A549 (cell line): ENCODE measurements around the gene SLC24A3. TPM values are rescaled to one million over a fixed set of nuclear protein-coding genes. Genes with fewer than 3 reads are reported as not detected.

Experiments
- ATAC-seq, 2 experiments: fragments of 200-7000 bp in 1 of 2; fragments of >200 bp in 1 of 2; cut with Nextera tagmentation in 1 of 2; cut with Tn5 transposase in 1 of 2; 3 replicates each; pipeline versions ENCODE4 v1.8.0 to v1.9.1; 2018 to 2020; ENCODE audit warnings: mild to moderate bottlenecking in 1 of 2, moderate library complexity in 1 of 2
- CTCF ChIA-PET: fragments of 300-600 bp; sonication (Branson Sonifier 250); formaldehyde crosslinking; extraction: SDS; loops from one replicate; lab custom pipeline; 2021; ENCODE audit warnings: antibody characterized with exemption, inconsistent platforms; lab: Yijun Ruan, JAX
- POLR2A ChIA-PET: fragments of 350-600 bp; formaldehyde crosslinking; extraction: SDS; loops from one replicate; lab custom pipeline; 2021; ENCODE audit warnings: antibody characterized with exemption, inconsistent platforms; lab: Yijun Ruan, JAX
- DNase-seq, 2 experiments: peaks; one replicate each; pipeline versions ENCODE4 v3.0.0 to v3.0.0-alpha.2; 2011 to 2016; ENCODE audit warnings: low read depth in 1 of 2, low spot score in 1 of 2
- FAIRE-seq: peaks from 2 replicates; lab custom pipeline; 2011; peaks lifted over from hg19 to GRCh38; lab: Jason Lieb, UNC
- H3K27ac ChIP-seq, 2 experiments: fragments of >200 bp; sonication (Bioruptor Twin); formaldehyde crosslinking; 3 replicates each; pipeline ENCODE4 v1.5.1; 2016 to 2017
- H3K4me1 ChIP-seq: fragments of >200 bp; sonication (Bioruptor Twin); formaldehyde crosslinking; 3 replicates; pipeline ENCODE4 v1.6.1; 2016
- H3K4me2 ChIP-seq: fragments of >200 bp; sonication (Bioruptor Twin); formaldehyde crosslinking; 3 replicates; pipeline ENCODE4 v1.6.1; 2016
- H3K4me3 ChIP-seq: fragments of >200 bp; sonication (Bioruptor Twin); formaldehyde crosslinking; 3 replicates; pipeline ENCODE4 v1.5.1; 2016
- H3K9me3 ChIP-seq: fragments of >200 bp; sonication (Bioruptor Twin); formaldehyde crosslinking; 3 replicates; pipeline ENCODE4 v1.6.1; 2016
- CBX8 ChIP-seq: fragments of 200-600 bp; sonication (generic); IDR thresholded peaks from 2 replicates; pipeline ENCODE4 v1.6.1; 2016
- CEBPB ChIP-seq, 2 experiments: fragments of >200 bp in 1 of 2; sonication (Bioruptor Twin) in 1 of 2; formaldehyde crosslinking in 1 of 2; IDR thresholded peaks; 2 replicates each; pipeline ENCODE4 v1.6.1; 2012 to 2016
- CHD4 ChIP-seq: fragments of 200-600 bp; sonication (generic); IDR thresholded peaks from 2 replicates; pipeline ENCODE4 v1.6.1; 2016; ENCODE audit warnings: antibody characterized with exemption, mild to moderate bottlenecking, borderline replicate concordance
- EHF ChIP-seq: fragments of 250-450 bp; sonication (Bioruptor Pico); IDR thresholded peaks from 2 replicates; pipeline ENCODE4 v1.5.0; 2020; ENCODE audit warnings: mild to moderate bottlenecking
- EHMT2 ChIP-seq: fragments of 200-600 bp; sonication (generic); IDR thresholded peaks from 2 replicates; pipeline ENCODE4 v1.6.1; 2016; ENCODE audit warnings: antibody characterized with exemption, low read depth, mild to moderate bottlenecking, moderate library complexity
- EP300 ChIP-seq, 2 experiments: fragments of >200 bp; sonication (Bioruptor Twin); formaldehyde crosslinking; IDR thresholded peaks; 2 replicates in 1 of 2; 3 replicates in 1 of 2; pipeline ENCODE4 v1.6.1; 2016 to 2017
- GATA3 ChIP-seq: IDR thresholded peaks from 2 replicates; pipeline ENCODE4 v1.6.1; 2012; ENCODE audit warnings: borderline replicate concordance
- HEYL ChIP-seq: fragments of 250-450 bp; sonication (Bioruptor Pico); IDR thresholded peaks from 2 replicates; pipeline ENCODE4 v1.8.0; 2021; ENCODE audit warnings: mild to moderate bottlenecking, moderate library complexity
- HOXA7 ChIP-seq: fragments of 250-450 bp; sonication (Bioruptor Pico); IDR thresholded peaks from 2 replicates; pipeline ENCODE4 v1.5.0; 2020; ENCODE audit warnings: mild to moderate bottlenecking, moderate library complexity
- JUNB ChIP-seq: fragments of >200 bp; sonication (Bioruptor Twin); formaldehyde crosslinking; IDR thresholded peaks from 2 replicates; pipeline ENCODE4 v1.6.1; 2016
- KDM5A ChIP-seq: fragments of 200-600 bp; sonication (generic); IDR thresholded peaks from 2 replicates; pipeline ENCODE4 v1.6.1; 2016; ENCODE audit warnings: antibody characterized with exemption, mild to moderate bottlenecking
- MAFK ChIP-seq: fragments of 450-650 bp; IDR thresholded peaks from 2 replicates; pipeline ENCODE4 v1.6.1; 2014; ENCODE audit not compliant: partially characterized antibody
- MYC ChIP-seq: IDR thresholded peaks from 2 replicates; pipeline ENCODE4 v1.6.1; 2012; ENCODE audit warnings: mild to moderate bottlenecking, inconsistent platforms, low read length, improper control_type of control experiment, borderline replicate concordance
- NFE2L2 ChIP-seq: fragments of 150-350 bp; conservative IDR thresholded peaks from 2 replicates; pipeline ENCODE4 v1.6.1; 2014; ENCODE audit warnings: low read length
- NR3C1 ChIP-seq: fragments of >200 bp; sonication (Bioruptor Twin); formaldehyde crosslinking; IDR thresholded peaks from 3 replicates; pipeline ENCODE4 v1.6.1; 2017
- PBX3 ChIP-seq: IDR thresholded peaks from 2 replicates; pipeline ENCODE4 v1.6.1; 2012
- POLR2AphosphoS2 ChIP-seq: conservative IDR thresholded peaks from 2 replicates; pipeline ENCODE4 v1.6.1; 2012; ENCODE audit warnings: low read length, improper control_type of control experiment, inconsistent platforms
- REST ChIP-seq: fragments of 200-600 bp; sonication (generic); IDR thresholded peaks from 2 replicates; pipeline ENCODE4 v1.6.1; 2016; ENCODE audit warnings: antibody characterized with exemption, mild to moderate bottlenecking, moderate library complexity
- RFX5 ChIP-seq: fragments of 450-650 bp; IDR thresholded peaks from 2 replicates; pipeline ENCODE4 v1.7.1; 2014; ENCODE audit warnings: antibody characterized with exemption, mild to moderate bottlenecking, moderate library complexity
- TFCP2L1 ChIP-seq: fragments of 250-450 bp; sonication (Bioruptor Pico); IDR thresholded peaks from 2 replicates; pipeline ENCODE4 v1.5.0; 2021; ENCODE audit warnings: mild to moderate bottlenecking
- TP53 ChIP-seq: fragments of 250-450 bp; sonication (Bioruptor Pico); IDR thresholded peaks from 2 replicates; pipeline ENCODE4 v1.5.0; 2021; ENCODE audit warnings: mild to moderate bottlenecking, moderate library complexity
- ZSCAN20 ChIP-seq: fragments of 250-450 bp; sonication (Bioruptor Pico); IDR thresholded peaks from 2 replicates; pipeline ENCODE4 v1.8.0; 2022; ENCODE audit warnings: mild to moderate bottlenecking, moderate library complexity
- WGBS: methylation state at CpG from one replicate; pipeline ENCODE4 v1.1.6; 2017; ENCODE audit errors: missing lambda C conversion rate; 5-methylcytosine and 5-hydroxymethylcytosine counted together
- polyA plus RNA-seq, 4 experiments: library from polyadenylated mRNA; depleted of rRNA in 3 of 4; stranded (reverse); fragments of >200 nt; fragmentation: RNase III in 1 of 4; extraction: RNeasy Plus Mini Kit Qiagen cat#74134 plus additional on column Dnase treatment in 1 of 4; gene quantifications; 2 replicates in 3 of 4; 3 replicates in 1 of 4; pipeline ENCODE4 v1.2.3, GENCODE V29; 2011 to 2017

SLC24A3 gene
- polyA plus RNA-seq, 2 of the 4 experiments (the other 2 are of a cell fraction): 0.08 TPM; not detected in 1

GRCh38 chr20:19265646-19266374, 53.4 kb downstream of the SLC24A3 start:
- ATAC-seq (no peak), FAIRE-seq (no peak), DNase-seq (no peak)
- no peak for TF ChIP-seq ZSCAN20 (CRISPR knock-in tag)
- TF ChIP-seq TP53: no peak
- TF ChIP-seq RFX5: no peak
- no peak for TF ChIP-seq PBX3
- no peak for TF ChIP-seq CEBPB (IDR thresholded peaks at IDR 0.05)
- TF ChIP-seq JUNB: no peak
- TF ChIP-seq EHF (CRISPR knock-in tag): no peak
- TF ChIP-seq MAFK: no peak
- no peak for TF ChIP-seq CHD4
- TF ChIP-seq NR3C1: no peak
- TF ChIP-seq HOXA7 (CRISPR knock-in tag): no peak
- 8% methylated on average over 3 of the region's 3 CpGs for WGBS
- Histone ChIP-seq H3K4me3 (no peak overlapping the region), H3K9me3 (no peaks in the 10 kb centered on the region), H3K4me2 (no peak overlapping the region), H3K27ac (no peak overlapping the region), H3K4me1 (no peaks in the 10 kb centered on the region)
- POLR2A ChIA-PET: no interaction called here
- CTCF ChIA-PET: interaction anchor here (0.8 to 1.3 kb wide), 2 partner anchors 59 to 60 kb away, joined by 3 read pairs; no protein-coding TSS in a partner anchor

GRCh38 chr20:19268426-19268825, 56.0 kb downstream of the SLC24A3 start:
- no peak overlapping the region for H3K4me2 ChIP-seq
- FAIRE-seq: no peak
- CTCF ChIA-PET: no interaction called here
- POLR2A ChIA-PET: no interaction called here
- no peaks in the 10 kb centered on the region for H3K4me1 ChIP-seq
- no peak for DNase-seq
- no peak for ATAC-seq
- 30% methylated on average over 2 of the region's 2 CpGs for WGBS
- H3K4me3 ChIP-seq: no peak overlapping the region
- no peaks in the 10 kb centered on the region for H3K9me3 ChIP-seq
- no peak overlapping the region for H3K27ac ChIP-seq
- TF ChIP-seq ZSCAN20 (CRISPR knock-in tag) (no peak), MYC (no peak), POLR2AphosphoS2 (no peak), REST (no peak), NR3C1 (no peak), TFCP2L1 (no peak), NFE2L2 (no peak), EHMT2 (no peak), HEYL (no peak), EP300 (IDR thresholded peaks at IDR 0.05) (no peak), KDM5A (no peak), CBX8 (no peak), MAFK (no peak), GATA3 (no peak)
